ENCODE measurements around the gene PARD3. TPM values are rescaled to one million over a fixed set of nuclear protein-coding genes. Genes with fewer than 3 reads are reported as not detected.

The PARD3 gene
- total RNA-seq, 1 experiment from 2014 or later: 46.3 TPM

DNA sequence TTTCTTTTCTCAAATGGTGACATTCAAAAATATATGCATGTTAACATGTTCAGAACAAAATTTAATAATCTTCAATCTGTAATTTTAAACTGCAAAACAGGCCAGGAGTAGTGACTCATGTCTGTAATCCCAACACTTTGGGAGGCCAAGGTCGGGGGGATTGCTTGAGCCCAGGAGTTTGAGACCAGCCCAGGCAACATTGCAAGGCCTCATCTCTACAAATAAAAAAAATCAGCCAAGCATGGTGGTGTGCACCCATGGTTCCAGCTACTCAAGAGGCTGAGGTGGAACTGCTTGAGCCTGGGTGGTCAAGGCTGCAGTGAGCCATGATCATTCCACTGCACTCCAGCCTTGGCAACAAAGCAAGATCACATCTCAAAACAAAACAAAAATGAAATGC, 394.3 kb downstream of the PARD3 start:
- DNase-seq (ENCODE audit: low read depth, low spot score) (no peak), ATAC-seq (no peak)
- Histone ChIP-seq H3K4me1 (ENCODE audit: control insufficient read depth in 1 of 2, insufficient read depth in 2 of 2, low read length in 2 of 2) (peaks cover 17 to 21% of the 10 kb centered on the region in 2 experiments), H3K9me3 (ENCODE audit: control insufficient read depth in 1 of 2, insufficient read depth in 1 of 2, low read depth in 1 of 2, low read length in 2 of 2) (no peaks in the 10 kb centered on the region), H4K20me1 (ENCODE audit: insufficient read depth) (no peaks in the 10 kb centered on the region), H2AFZ (ENCODE audit: low read depth, low read length, poor library complexity, severe bottlenecking) (no peak overlapping the region), H3K36me3 (ENCODE audit: control insufficient read depth in 1 of 2, insufficient read depth in 2 of 2, low read length in 2 of 2) (no peaks in the 10 kb centered on the region), H3K27ac (ENCODE audit: low read depth, low read length) (no peak overlapping the region), H3K27me3 (ENCODE audit: insufficient read depth, low read length) (no peaks in the 10 kb centered on the region), H3K79me2 (ENCODE audit: insufficient read depth, low read length) (no peaks in the 10 kb centered on the region), H3K9ac (ENCODE audit: low read length) (no peak overlapping the region), H3K9me2 (ENCODE audit: insufficient read depth) (no peaks in the 10 kb centered on the region), H3K4me2 (ENCODE audit: low read length) (no peak overlapping the region), H3K4me3 (replicated peaks in 1 of 2; ENCODE audit: low read depth in 1 of 2, low read length in 2 of 2) (no peak overlapping the region)
- no TSS peak for BruUV-seq (replicated peaks)
- intact Hi-C loops (cut with micrococcal nuclease): no loop called here
- ChIA-PET POLR2A (no interaction called here), RAD21 (ENCODE audit: low non-redundant PET in 1 of 2, low total read pairs in 2 of 2, uncharacterized antibody in 2 of 2, unreplicated experiment in 2 of 2) (no interaction called here), CTCF (no interaction called here)
- no peak for TF ChIP-seq EZH2 (IDR thresholded peaks at IDR 0.05)
- TF ChIP-seq ATF3 (IDR thresholded peaks at IDR 0.05): no peak
- no peak for TF ChIP-seq CTCF (IDR thresholded peaks at IDR 0.05 in 2 of 3, conservative IDR thresholded peaks at IDR 0.05 in 1 of 3; ENCODE audit: borderline replicate concordance in 1 of 3, insufficient read depth in 1 of 3, low read depth in 2 of 3, low read length in 2 of 3)

DNA sequence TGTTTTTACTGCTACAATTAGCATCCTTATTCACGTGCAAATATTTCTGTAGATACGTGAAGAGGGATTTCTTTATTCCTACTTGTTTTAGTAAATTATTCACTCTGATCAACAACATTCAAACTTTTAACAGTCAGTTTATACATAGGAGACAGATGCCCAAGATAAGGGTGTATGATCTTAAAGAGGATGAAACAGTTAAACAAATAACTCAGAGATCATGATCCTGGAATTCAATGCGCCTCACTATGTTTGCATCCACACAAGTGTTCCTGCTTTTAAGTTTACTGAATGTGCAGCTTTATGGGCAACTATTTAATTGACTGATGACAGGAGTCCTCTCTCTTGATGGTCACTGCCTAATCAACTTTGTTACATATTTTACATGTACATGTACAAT, 394.8 kb downstream of the PARD3 start:
- intact Hi-C loops (cut with micrococcal nuclease): no loop called here
- Histone ChIP-seq H3K4me2 (ENCODE audit: low read length) (no peak overlapping the region), H3K9ac (ENCODE audit: low read length) (no peak overlapping the region), H4K20me1 (ENCODE audit: insufficient read depth) (no peaks in the 10 kb centered on the region), H2AFZ (ENCODE audit: low read depth, low read length, poor library complexity, severe bottlenecking) (no peak overlapping the region), H3K79me2 (ENCODE audit: insufficient read depth, low read length) (no peaks in the 10 kb centered on the region), H3K4me3 (replicated peaks in 1 of 2; ENCODE audit: low read depth in 1 of 2, low read length in 2 of 2) (no peak overlapping the region), H3K27me3 (ENCODE audit: insufficient read depth, low read length) (no peaks in the 10 kb centered on the region), H3K27ac (ENCODE audit: low read depth, low read length) (no peak overlapping the region), H3K9me3 (ENCODE audit: control insufficient read depth in 1 of 2, insufficient read depth in 1 of 2, low read depth in 1 of 2, low read length in 2 of 2) (no peaks in the 10 kb centered on the region), H3K9me2 (ENCODE audit: insufficient read depth) (no peaks in the 10 kb centered on the region), H3K36me3 (ENCODE audit: control insufficient read depth in 1 of 2, insufficient read depth in 2 of 2, low read length in 2 of 2) (no peaks in the 10 kb centered on the region), H3K4me1 (ENCODE audit: control insufficient read depth in 1 of 2, insufficient read depth in 2 of 2, low read length in 2 of 2) (peaks cover 11 to 16% of the 10 kb centered on the region in 2 experiments; a peak in 3 of 4 replicates)
- ChIA-PET CTCF (no interaction called here), POLR2A (no interaction called here), RAD21 (ENCODE audit: low non-redundant PET in 1 of 2, low total read pairs in 2 of 2, uncharacterized antibody in 2 of 2, unreplicated experiment in 2 of 2) (no interaction called here)
- BruUV-seq (replicated peaks): no TSS peak
- ATAC-seq (no peak), DNase-seq (ENCODE audit: low read depth, low spot score) (no peak)
- no peak for TF ChIP-seq MAX (IDR thresholded peaks at IDR 0.05)
- TF ChIP-seq, protein P1, sequence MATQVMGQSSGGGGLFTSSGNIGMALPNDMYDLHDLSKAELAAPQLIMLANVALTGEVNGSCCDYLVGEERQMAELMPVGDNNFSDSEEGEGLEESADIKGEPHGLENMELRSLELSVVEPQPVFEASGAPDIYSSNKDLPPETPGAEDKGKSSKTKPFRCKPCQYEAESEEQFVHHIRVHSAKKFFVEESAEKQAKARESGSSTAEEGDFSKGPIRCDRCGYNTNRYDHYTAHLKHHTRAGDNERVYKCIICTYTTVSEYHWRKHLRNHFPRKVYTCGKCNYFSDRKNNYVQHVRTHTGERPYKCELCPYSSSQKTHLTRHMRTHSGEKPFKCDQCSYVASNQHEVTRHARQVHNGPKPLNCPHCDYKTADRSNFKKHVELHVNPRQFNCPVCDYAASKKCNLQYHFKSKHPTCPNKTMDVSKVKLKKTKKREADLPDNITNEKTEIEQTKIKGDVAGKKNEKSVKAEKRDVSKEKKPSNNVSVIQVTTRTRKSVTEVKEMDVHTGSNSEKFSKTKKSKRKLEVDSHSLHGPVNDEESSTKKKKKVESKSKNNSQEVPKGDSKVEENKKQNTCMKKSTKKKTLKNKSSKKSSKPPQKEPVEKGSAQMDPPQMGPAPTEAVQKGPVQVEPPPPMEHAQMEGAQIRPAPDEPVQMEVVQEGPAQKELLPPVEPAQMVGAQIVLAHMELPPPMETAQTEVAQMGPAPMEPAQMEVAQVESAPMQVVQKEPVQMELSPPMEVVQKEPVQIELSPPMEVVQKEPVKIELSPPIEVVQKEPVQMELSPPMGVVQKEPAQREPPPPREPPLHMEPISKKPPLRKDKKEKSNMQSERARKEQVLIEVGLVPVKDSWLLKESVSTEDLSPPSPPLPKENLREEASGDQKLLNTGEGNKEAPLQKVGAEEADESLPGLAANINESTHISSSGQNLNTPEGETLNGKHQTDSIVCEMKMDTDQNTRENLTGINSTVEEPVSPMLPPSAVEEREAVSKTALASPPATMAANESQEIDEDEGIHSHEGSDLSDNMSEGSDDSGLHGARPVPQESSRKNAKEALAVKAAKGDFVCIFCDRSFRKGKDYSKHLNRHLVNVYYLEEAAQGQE (IDR thresholded peaks at IDR 0.05; ENCODE audit: low read depth): no peak
- no peak for TF ChIP-seq ZFX (IDR thresholded peaks at IDR 0.05)
- TF ChIP-seq EZH2phosphoT487 (IDR thresholded peaks at IDR 0.05; ENCODE audit: borderline replicate concordance): no peak
- TF ChIP-seq RAD21 (IDR thresholded peaks at IDR 0.05; ENCODE audit: low read depth): no peak
- no peak for TF ChIP-seq SIN3A (IDR thresholded peaks at IDR 0.05; ENCODE audit: low read depth)
- TF ChIP-seq EZH2 (IDR thresholded peaks at IDR 0.05): no peak
- no peak for TF ChIP-seq FOSL1 (IDR thresholded peaks at IDR 0.05; ENCODE audit: low read depth)
- TF ChIP-seq POLR2AphosphoS5 (IDR thresholded peaks at IDR 0.05; ENCODE audit: low read depth, low read length): no peak
- TF ChIP-seq SRF (IDR thresholded peaks at IDR 0.05; ENCODE audit: low read depth): no peak

Measured in HCT116 (cell line).